GM12864 (cell line): Measurements from ENCODE around the gene PTPRR.

Experiments used
- DNase-seq: peaks from one replicate; pipeline ENCODE4 v3.0.0-alpha.2; 2011; ENCODE audit warnings: low read depth
- H3K4me3 ChIP-seq: 2 replicates; pipeline ENCODE4 v1.5.1; 2011; ENCODE audit warnings: mild to moderate bottlenecking, low read depth, low read length, control low read depth
- CTCF ChIP-seq: IDR thresholded peaks from 2 replicates; pipeline ENCODE4 v1.5.1; 2011; ENCODE audit warnings: low read depth, mild to moderate bottlenecking, moderate library complexity, low read length, control low read depth, inconsistent platforms; ENCODE audit errors: missing control alignments

The PTPRR gene

GRCh38 chr12:70885956-70886355 lies 34.6 kb downstream of the PTPRR start:
- DNase-seq, result no peak
- no peak for TF ChIP-seq CTCF
- no peak overlapping the region for H3K4me3 ChIP-seq

GRCh38 chr12:70883855-70884254 lies 36.7 kb downstream of the PTPRR start:
- DNase-seq, result no peak
- TF ChIP-seq CTCF, result no peak
- H3K4me3 ChIP-seq, result no peak overlapping the region

DNA sequence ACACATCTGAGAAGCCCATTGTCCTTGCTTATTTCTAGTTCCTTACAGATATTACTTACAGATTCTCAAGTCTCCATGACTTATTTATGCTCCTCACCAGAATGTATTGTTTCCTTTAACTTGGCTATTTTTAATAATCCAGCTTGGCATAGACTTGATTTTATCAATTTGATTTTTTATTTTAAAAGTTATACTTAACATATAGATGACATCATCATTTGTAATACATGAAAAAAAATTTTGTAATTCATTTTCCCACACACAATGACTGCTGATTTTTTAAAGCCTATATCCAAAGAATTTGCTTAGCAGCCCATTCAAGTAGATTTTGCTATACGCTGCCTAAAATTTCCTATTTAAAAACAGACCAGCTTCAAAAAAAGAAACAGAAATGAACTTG lies 39.8 kb downstream of the PTPRR start:
- DNase-seq, result no peak
- TF ChIP-seq CTCF, result no peak
- no peak overlapping the region for H3K4me3 ChIP-seq

GRCh38 chr12:70876952-70877351 lies 43.6 kb downstream of the PTPRR start:
- no peak overlapping the region for H3K4me3 ChIP-seq
- TF ChIP-seq CTCF, result no peak
- no peak for DNase-seq

DNA sequence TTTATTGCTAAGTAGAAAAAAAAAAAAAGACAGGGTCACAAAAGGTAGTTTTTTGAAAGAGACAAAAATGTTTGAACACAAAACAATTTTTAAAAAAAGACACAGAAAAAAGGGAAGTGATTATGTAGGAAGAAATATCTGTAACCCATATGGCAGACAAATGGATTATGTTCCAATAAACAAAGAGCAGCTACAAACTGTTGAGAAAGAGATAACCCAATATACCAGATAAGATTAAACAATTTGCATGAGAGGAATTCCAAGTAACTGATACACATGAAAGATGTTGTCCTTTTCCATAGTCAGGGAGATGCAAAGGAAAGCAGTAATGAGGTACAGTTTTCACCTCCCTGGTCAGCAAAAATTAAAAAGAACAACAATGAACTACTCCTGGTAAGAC lies 44.9 kb downstream of the PTPRR start:
- no peak for TF ChIP-seq CTCF
- H3K4me3 ChIP-seq, result no peak overlapping the region
- no peak for DNase-seq

DNA sequence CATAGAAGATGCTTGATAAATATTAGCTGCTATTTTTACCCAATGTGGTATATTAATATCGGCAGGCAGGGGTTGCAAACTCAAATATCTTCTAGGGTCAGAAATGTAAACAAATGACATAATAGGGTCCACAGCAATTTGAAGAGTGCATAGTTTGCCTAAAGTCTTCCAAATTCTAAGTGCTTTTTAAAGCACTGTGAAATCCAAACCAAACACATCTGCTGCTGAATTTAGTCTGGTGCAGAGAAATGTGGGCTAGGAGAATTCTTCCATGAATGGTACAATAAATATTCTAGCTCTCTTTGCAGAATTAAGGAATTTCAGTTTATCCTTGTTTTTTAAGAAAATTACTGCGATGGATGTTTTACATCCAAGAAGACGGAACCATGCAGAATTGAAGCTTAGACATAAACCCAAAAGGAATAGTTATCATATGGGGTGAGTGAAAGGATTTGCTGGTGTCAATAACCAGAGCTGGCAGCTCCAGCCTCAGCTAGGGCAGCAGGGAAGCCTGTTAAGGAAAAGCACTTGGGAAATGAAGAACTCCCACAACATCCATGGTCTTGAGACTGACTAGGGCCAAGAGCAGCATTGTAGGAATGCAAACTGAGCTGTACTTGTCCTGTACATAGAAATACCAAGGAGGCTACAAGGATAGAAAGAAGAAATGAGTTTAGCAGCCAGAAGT lies 65.5 kb downstream of the PTPRR start:
- TF ChIP-seq CTCF, result no peak
- no peak overlapping the region for H3K4me3 ChIP-seq
- no peak for DNase-seq

- no peak for TF ChIP-seq CTCF
- no peak for DNase-seq
- H3K4me3 ChIP-seq, result no peak overlapping the region
These were observed 66.4 kb downstream of the PTPRR start for GRCh38 chr12:70854138-70854537.
